NCI-H2171 treated with DMSO at 0.1 percent for 48 hours (cell line): ENCODE results near the gene QTRT2.

Experiments used
- DNase-seq: peaks from one replicate; lab custom pipeline; 2025; lab: John Stamatoyannopoulos, UW

The QTRT2 gene

GRCh38 chr3:114078126-114078525 is 21.6 kb downstream of the QTRT2 start:
- DNase-seq = no peak

GRCh38 chr3:114079761-114080160 is 23.2 kb downstream of the QTRT2 start:
- no peak for DNase-seq

GRCh38 chr3:114080201-114080600 is 23.7 kb downstream of the QTRT2 start:
- no peak for DNase-seq

- DNase-seq = no peak
Measured at GRCh38 chr3:114081037-114081436, 24.5 kb downstream of the QTRT2 start.

- DNase-seq = no peak
Measured at GRCh38 chr3:114083112-114083511, 26.6 kb downstream of the QTRT2 start.

- DNase-seq = no peak
Measured at GRCh38 chr3:114086356-114086755, 29.8 kb downstream of the QTRT2 start.

- DNase-seq = no peak
Measured at GRCh38 chr3:114089675-114090074, 33.1 kb downstream of the QTRT2 start.

GRCh38 chr3:114092151-114093015 is 35.8 kb downstream of the QTRT2 start:
- no peak for DNase-seq

GRCh38 chr3:114093016-114093380 is 36.5 kb downstream of the QTRT2 start:
- DNase-seq = no peak

- peak; percentile 32 for DNase-seq
Measured at GRCh38 chr3:114093596-114093995, 37.1 kb downstream of the QTRT2 start.

- DNase-seq = no peak
Measured at GRCh38 chr3:114095796-114096195, 39.3 kb downstream of the QTRT2 start.

GRCh38 chr3:114101101-114101500 is 44.6 kb downstream of the QTRT2 start:
- no peak for DNase-seq

GRCh38 chr3:114103181-114103580 is 46.6 kb downstream of the QTRT2 start:
- DNase-seq = no peak

GRCh38 chr3:114103858-114104257 is 47.3 kb downstream of the QTRT2 start:
- DNase-seq = no peak

- DNase-seq = no peak
Measured at GRCh38 chr3:114104414-114104813, 47.9 kb downstream of the QTRT2 start.

- no peak for DNase-seq
Measured at GRCh38 chr3:114108137-114108536, 51.6 kb downstream of the QTRT2 start.

- DNase-seq = no peak
Measured at GRCh38 chr3:114110439-114110838, 53.9 kb downstream of the QTRT2 start.

- no peak for DNase-seq
Measured at GRCh38 chr3:114111060-114111770, 54.7 kb downstream of the QTRT2 start.

GRCh38 chr3:114112696-114113095 is 56.2 kb downstream of the QTRT2 start:
- no peak for DNase-seq

GRCh38 chr3:114114719-114115118 is 58.2 kb downstream of the QTRT2 start:
- DNase-seq = no peak

GRCh38 chr3:114115143-114115542 is 58.6 kb downstream of the QTRT2 start:
- DNase-seq = no peak

GRCh38 chr3:114119776-114120175 is 63.2 kb downstream of the QTRT2 start:
- no peak for DNase-seq

GRCh38 chr3:114120211-114120610 is 63.7 kb downstream of the QTRT2 start:
- DNase-seq = no peak
